Esophagus muscularis mucosa (tissue), 3 donors: Measurements from ENCODE around the gene KAZN.

Experiments
- CTCF ChIP-seq, 3 experiments: fragments of 200-600 bp in 2 of 3; fragments of 450-650 bp in 1 of 3; sonication (generic) in 2 of 3; IDR thresholded peaks; one replicate each; pipeline ENCODE4 v1.5.1; 2017 to 2019; ENCODE audit warnings: antibody characterized with exemption in 3 of 3, mild to moderate bottlenecking in 2 of 3, moderate library complexity in 1 of 3
- POLR2A ChIP-seq: fragments of 450-650 bp; IDR thresholded peaks from one replicate; pipeline ENCODE4 v1.6.1; 2017; ENCODE audit warnings: antibody characterized with exemption, moderate library complexity, mild to moderate bottlenecking, low read depth
- POLR2AphosphoS5 ChIP-seq, 2 donors: sonication (generic); formaldehyde crosslinking; IDR thresholded peaks; one replicate each; pipeline ENCODE4 v1.6.1; 2017; ENCODE audit warnings: antibody characterized with exemption in 2 of 2

- TF ChIP-seq CTCF (IDR thresholded peaks at IDR 0.05): no peak
- no peak for TF ChIP-seq POLR2A
- TF ChIP-seq POLR2AphosphoS5 (IDR thresholded peaks at IDR 0.05): no peak
These were observed 469.7 kb downstream of the KAZN start for GRCh38 chr1:15068152-15068551.
